Activated naive CD4-positive, alpha-beta T cell treated with Interleukin-2 at 50 U/mL for 16 hours (primary cell): ENCODE data around the gene ZFPL1.

Source experiments
- DNase-seq: peaks from one replicate; pipeline ENCODE4 v3.0.0-alpha.2; 2020

ZFPL1 gene

DNA sequence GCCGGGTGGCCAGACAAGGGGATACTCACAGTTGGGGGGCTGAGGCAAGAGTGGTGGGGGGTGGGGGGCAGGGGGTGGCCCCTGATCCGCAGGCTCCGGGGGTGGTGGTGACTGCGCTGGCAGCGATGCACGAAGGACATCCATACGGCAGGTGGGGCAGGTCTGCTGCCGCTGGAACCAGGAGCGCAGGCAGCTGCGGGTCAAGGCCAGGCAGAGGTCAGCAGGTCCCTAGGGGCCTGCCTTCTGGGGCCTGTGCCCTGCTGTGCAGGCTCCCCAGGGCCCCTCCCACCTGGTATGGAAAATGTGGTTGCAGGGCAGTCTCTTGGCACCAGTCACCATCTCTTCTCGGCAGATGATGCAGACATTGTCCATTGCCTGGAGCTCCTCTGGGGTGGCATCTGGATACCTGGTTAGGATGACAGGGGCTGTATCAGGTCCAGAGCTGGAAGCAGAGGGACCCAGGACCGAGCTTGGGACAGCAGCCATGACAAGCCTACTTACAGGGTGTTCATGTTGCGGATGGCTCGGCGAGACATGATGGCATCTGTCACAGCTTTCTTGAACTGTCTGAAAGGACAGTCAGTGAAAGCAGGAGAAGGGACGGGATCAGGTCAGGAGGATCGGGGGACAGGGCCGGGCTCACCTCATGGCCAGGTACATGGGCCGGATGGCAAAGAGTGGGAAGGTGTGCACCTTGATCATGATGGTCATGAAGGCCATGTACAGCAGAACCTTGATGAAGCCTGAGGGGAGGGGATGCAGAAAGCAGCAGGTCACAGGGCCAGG lies 46.8 kb downstream of the ZFPL1 start:
- DNase-seq = no peak

GRCh38 chr11:65131417-65131776 lies 47.4 kb downstream of the ZFPL1 start:
- no peak for DNase-seq

DNA sequence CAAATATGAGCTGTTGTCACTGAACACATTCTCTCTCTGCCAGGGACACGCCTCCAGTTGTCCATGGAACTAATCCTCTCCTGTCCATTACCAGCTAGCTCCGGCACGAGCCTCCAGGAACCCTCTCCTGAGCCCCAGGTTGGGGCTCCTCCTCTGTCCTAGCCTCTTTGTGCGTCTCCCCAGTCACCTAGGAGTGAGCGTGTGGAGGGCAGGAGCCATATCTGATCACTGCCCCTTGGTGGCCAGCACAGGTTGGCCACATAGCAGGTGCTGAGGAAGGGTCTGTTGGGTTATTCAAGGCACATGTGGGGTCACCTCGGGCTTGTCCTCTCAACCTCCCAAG lies 47.8 kb downstream of the ZFPL1 start:
- DNase-seq = no peak

DNA sequence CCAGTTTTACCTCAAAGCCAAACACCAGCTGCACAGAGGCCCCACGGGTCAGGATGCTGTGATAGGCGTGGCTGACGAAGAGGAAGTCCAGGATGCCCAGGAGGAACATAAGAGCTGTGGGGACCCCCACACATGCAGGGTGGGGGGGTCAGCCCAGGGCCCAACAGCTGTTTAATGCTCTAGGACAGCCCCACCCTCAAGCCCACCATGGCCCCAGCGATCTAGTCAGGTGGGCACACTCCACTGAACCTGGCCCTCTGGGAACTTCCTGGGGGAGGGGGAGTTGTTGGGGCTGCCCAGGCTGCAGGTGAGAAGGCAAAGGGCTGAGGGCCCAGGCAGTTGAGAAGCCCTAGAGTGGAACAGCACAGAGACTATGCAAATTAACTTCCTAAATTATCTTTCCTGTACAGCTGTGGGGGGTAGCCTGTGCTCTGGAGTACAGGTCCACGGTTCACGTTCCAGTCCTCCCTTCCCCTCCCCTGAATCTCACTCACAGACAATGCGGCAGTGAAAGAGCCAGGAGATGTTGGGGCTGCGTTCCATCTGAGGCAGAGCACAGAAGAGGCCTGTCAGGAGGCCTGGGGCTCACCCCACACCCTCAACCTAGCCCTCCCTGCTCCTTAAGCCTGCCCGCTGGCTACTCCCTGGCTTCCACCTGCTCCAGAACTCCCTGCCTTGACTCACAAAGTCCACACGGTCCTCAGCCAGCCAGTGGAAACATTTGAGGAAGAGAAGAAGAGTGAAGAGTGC lies 48.4 kb downstream of the ZFPL1 start:
- DNase-seq = no peak

GRCh38 chr11:65132988-65133700 lies 49.1 kb downstream of the ZFPL1 start:
- peak; percentile 65 for DNase-seq

- DNase-seq = no peak
Observed at GRCh38 chr11:65133724-65134123, 49.7 kb downstream of the ZFPL1 start.

DNA sequence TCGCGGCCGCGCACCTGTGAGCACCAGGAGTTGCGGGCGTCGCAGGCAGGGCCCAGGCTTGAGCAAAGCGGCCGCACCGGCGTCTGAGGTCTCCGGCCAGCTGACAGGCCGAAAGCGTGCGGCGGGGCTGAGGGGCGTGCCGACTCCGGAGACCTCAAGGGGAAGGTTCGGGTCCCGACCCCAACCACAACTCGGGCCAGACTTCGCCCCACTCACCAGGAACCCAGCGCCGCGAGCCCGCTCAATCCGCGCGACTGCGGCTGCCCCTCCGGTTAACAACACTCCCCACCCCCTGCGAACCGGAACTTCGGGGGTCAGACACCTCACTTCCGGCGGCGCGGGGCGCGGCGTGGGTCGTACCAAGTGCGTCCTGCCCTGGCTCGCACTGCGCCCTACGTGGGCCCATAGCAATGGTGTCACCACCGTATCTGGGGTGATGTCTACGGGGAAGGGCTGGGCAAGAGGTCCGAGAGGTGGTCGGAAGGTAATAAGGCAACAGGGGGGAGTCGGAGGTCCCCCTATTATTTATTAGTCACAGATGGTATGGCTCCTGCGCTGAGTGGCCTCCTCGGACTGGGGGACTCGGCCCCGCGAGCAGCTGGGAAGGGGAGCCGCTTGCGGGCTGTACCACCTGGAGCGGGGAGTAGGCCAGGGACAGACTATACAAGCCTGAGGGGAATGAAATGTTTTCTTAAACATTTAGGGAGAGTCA lies 50.4 kb downstream of the ZFPL1 start, which contains the start of gene SYVN1:
Gene SYVN1, minus strand, starts transcription at position 280 of the 712 bp plus-strand sequence. CDS start 918 bp downstream, outside the sequence.
- peak; percentile 95 for DNase-seq

DNA sequence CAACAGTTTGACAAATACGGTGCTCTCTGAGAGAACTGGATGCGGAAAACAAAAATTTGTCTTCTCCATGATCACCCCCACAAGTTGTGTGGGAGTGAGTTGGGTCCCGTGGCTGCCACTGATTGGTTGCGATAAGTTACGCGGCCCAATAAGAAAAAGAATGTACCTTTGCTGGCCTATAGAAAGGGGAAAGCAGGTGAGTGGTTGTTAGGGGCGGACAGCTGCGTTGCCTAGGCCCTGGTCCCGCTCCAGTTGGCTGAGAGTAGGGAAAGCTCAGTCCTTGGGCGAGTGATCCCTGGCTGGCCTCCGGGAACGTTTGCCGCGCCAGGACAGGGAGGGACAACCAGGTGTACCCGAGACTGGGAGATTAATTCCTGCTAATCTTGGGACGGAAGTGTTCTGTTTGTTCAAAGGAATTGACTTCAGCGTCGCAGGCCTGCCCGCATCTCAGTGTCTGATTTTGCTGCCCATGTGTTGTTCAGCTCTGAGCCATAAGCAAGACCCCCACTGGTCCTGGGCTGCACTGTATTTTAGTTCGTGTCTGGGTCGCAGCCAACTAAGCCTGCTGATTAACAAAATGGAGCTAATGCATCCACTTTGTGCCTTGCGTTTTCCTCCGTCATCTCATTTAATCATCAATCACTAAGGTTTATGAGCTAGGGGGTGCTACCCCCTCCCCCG lies 51.1 kb downstream of the ZFPL1 start:
- DNase-seq = peak; percentile 84

DNA sequence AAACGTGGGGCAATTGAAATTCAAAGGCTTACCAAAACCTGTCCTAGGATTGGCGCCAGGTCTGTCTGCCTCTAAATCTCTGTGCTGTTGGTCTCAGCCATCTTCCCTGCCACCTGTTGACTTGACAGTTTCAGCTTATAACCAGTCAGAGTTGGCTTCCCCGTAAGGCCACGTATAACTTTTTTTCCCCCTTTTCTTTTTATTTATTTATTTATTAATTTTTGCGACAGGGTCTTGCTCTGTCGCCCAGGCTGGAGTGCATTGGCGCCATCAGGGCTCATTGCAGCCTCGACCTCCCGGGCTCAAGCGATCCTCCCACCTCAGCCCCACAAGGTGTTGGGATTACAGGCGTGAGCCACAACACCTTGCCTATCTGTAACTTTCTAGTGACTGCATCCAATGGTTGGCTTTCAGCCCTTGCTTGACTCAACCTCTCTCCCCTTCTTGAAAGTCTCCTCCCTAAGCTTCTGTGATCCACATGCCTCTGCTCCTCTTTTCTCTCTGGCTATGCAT lies 51.7 kb downstream of the ZFPL1 start:
- DNase-seq = no peak

DNA sequence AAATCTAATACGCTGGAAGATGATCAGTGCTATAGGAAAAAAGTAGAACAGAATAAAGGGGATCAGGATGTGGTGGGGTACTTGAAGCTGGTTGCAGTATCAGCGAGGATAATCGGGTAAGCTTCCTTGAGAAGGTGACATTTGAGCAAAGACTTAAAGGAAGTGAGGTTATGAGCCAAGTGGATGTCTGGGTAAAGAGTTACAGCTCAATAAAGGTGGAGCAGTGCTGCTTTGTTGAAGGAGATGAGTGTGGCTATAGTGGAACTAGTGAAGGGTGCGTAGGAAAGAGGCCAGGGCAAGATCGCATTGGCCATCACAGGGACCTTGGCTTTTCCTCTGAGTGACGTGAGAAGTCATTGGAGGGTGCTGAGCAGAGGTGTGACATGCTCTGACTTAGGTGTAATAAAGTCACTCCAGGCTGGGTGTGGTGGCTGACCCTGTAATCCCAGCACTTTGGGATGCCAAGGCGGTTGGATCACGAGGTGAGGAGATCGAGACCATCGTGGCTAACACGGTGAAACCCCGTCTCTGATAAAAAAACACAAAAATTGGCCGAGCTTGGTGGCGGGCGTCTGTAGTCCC lies 52.6 kb downstream of the ZFPL1 start:
- no peak for DNase-seq
